SH-SY5Y (cell line): ENCODE results near the gene LAMC1.

Experiments used
- GATA2 ChIP-seq: IDR thresholded peaks from 2 replicates; pipeline ENCODE4 v1.6.1; 2011; ENCODE audit warnings: mild to moderate bottlenecking, low read depth, low read length
- GATA3 ChIP-seq: IDR thresholded peaks from 2 replicates; pipeline ENCODE4 v1.6.1; 2011; ENCODE audit warnings: low read depth, mild to moderate bottlenecking, low read length, moderate library complexity

- TF ChIP-seq GATA3 = no peak
- no peak for TF ChIP-seq GATA2
These were observed 63.8 kb downstream of the LAMC1 start for GRCh38 chr1:183087001-183087400.
